Measurements from ENCODE around the gene TGM2. TPM values are rescaled to one million over a fixed set of nuclear protein-coding genes. Genes with fewer than 3 reads are reported as not detected.

Gene TGM2
- polyA plus RNA-seq, 1 donor (not counting 4 experiments of a cell fraction or from before 2014, with no cell fraction given), result 18.7 TPM

- no peak for FAIRE-seq
These were observed 37.9 kb upstream of the TGM2 start for GRCh38 chr20:38202982-38203293.

GRCh38 chr20:38202153-38202981 is 37.3 kb upstream of the TGM2 start:
- Histone ChIP-seq H2AFZ (ENCODE audit: control insufficient read depth, low read length) (no peak overlapping the region), H3K79me2 (ENCODE audit: control insufficient read depth, insufficient read depth, low read length) (no peaks in the 10 kb centered on the region), H3K36me3 (ENCODE audit: control insufficient read depth in 2 of 2, extremely low read depth in 1 of 2, insufficient read depth in 2 of 2, low read length in 2 of 2) (no peaks in the 10 kb centered on the region), H3K9me1 (ENCODE audit: control insufficient read depth, extremely low read depth, insufficient read depth, low read length) (no peaks in the 10 kb centered on the region), H3K4me2 (ENCODE audit: control insufficient read depth, extremely low read depth, insufficient read depth, low read depth, low read length) (no peak overlapping the region), H3K27ac (ENCODE audit: control insufficient read depth, insufficient read depth, low read length) (no peak overlapping the region), H3K4me1 (ENCODE audit: control insufficient read depth, extremely low read depth, insufficient read depth, low read length) (peaks cover 30% of the 10 kb centered on the region), H3K9me3 (ENCODE audit: control insufficient read depth, low read depth, low read length) (no peaks in the 10 kb centered on the region), H4K20me1 (ENCODE audit: control insufficient read depth, extremely low read depth, insufficient read depth, low read length) (no peaks in the 10 kb centered on the region), H3K4me3 (ENCODE audit: control insufficient read depth in 2 of 3, extremely low read depth in 1 of 3, insufficient read depth in 2 of 3, low read depth in 1 of 3, low read length in 3 of 3) (no peak overlapping the region), H3K27me3 (ENCODE audit: control insufficient read depth, extremely low read depth, insufficient read depth, low read length) (no peaks in the 10 kb centered on the region), H3K9ac (ENCODE audit: control insufficient read depth, extremely low read depth, insufficient read depth, low read length) (no peak overlapping the region)
- FAIRE-seq (no peak), DNase-seq (ENCODE audit: low read depth, low spot score) (no peak)
- dilution Hi-C loops (cut with MboI; ENCODE audit: extremely low pct_ligation_motif_present, low sequenced_read_pairs), result no loop called here
- TF ChIP-seq EZH2 (IDR thresholded peaks at IDR 0.05; ENCODE audit: low read length) (no peak), CTCF (optimal IDR thresholded peaks at IDR 0.05 in 1 of 3, IDR thresholded peaks at IDR 0.05 in 1 of 3, conservative IDR thresholded peaks at IDR 0.05 in 1 of 3; ENCODE audit: extremely low read depth in 1 of 3, insufficient read depth in 2 of 3, low read length in 3 of 3) (no peak)

More at GRCh38 chr20:38202982-38203293, 37.9 kb upstream of the TGM2 start:
- dilution Hi-C loops (cut with MboI; ENCODE audit: extremely low pct_ligation_motif_present, low sequenced_read_pairs), result no loop called here
- no peaks in the 10 kb centered on the region for H3K79me2 ChIP-seq (ENCODE audit: control insufficient read depth, insufficient read depth, low read length)
- no peaks in the 10 kb centered on the region for H4K20me1 ChIP-seq (ENCODE audit: control insufficient read depth, extremely low read depth, insufficient read depth, low read length)
- H2AFZ ChIP-seq (ENCODE audit: control insufficient read depth, low read length), result no peak overlapping the region
- no peak overlapping the region for H3K27ac ChIP-seq (ENCODE audit: control insufficient read depth, insufficient read depth, low read length)
- no peak for DNase-seq (ENCODE audit: low read depth, low spot score)
- no peak overlapping the region for H3K4me3 ChIP-seq (ENCODE audit: control insufficient read depth in 2 of 3, extremely low read depth in 1 of 3, insufficient read depth in 2 of 3, low read depth in 1 of 3, low read length in 3 of 3)
- TF ChIP-seq CTCF (optimal IDR thresholded peaks at IDR 0.05 in 1 of 3, IDR thresholded peaks at IDR 0.05 in 1 of 3, conservative IDR thresholded peaks at IDR 0.05 in 1 of 3; ENCODE audit: extremely low read depth in 1 of 3, insufficient read depth in 2 of 3, low read length in 3 of 3), result no peak
- TF ChIP-seq EZH2 (IDR thresholded peaks at IDR 0.05; ENCODE audit: low read length), result no peak
- no peak overlapping the region for H3K4me2 ChIP-seq (ENCODE audit: control insufficient read depth, extremely low read depth, insufficient read depth, low read depth, low read length)
- peaks cover 30% of the 10 kb centered on the region for H3K4me1 ChIP-seq (ENCODE audit: control insufficient read depth, extremely low read depth, insufficient read depth, low read length)
- no peak overlapping the region for H3K9ac ChIP-seq (ENCODE audit: control insufficient read depth, extremely low read depth, insufficient read depth, low read length)
- no peaks in the 10 kb centered on the region for H3K27me3 ChIP-seq (ENCODE audit: control insufficient read depth, extremely low read depth, insufficient read depth, low read length)
- H3K9me3 ChIP-seq (ENCODE audit: control insufficient read depth, low read depth, low read length), result no peaks in the 10 kb centered on the region
- H3K36me3 ChIP-seq (ENCODE audit: control insufficient read depth in 2 of 2, extremely low read depth in 1 of 2, insufficient read depth in 2 of 2, low read length in 2 of 2), result no peaks in the 10 kb centered on the region
- no peaks in the 10 kb centered on the region for H3K9me1 ChIP-seq (ENCODE audit: control insufficient read depth, extremely low read depth, insufficient read depth, low read length)
